Gastroesophageal sphincter (tissue), 3 donors: Measurements from ENCODE around the gene CACNA1C.

Experiments
- EP300 ChIP-seq: sonication (generic); formaldehyde crosslinking; IDR thresholded peaks from one replicate; pipeline ENCODE4 v1.6.1; 2017; ENCODE audit warnings: antibody characterized with exemption, mild to moderate bottlenecking
- POLR2A ChIP-seq, 2 donors: fragments of 450-650 bp; IDR thresholded peaks; one replicate each; pipeline ENCODE4 v1.6.1; 2017; ENCODE audit warnings: antibody characterized with exemption in 2 of 2, mild to moderate bottlenecking in 2 of 2, moderate library complexity in 1 of 2
- POLR2AphosphoS5 ChIP-seq: sonication (generic); formaldehyde crosslinking; IDR thresholded peaks from one replicate; pipeline ENCODE4 v1.6.1; 2017; ENCODE audit warnings: antibody characterized with exemption
- TF ChIP-seq, protein P1 (sequence below), 4 experiments: fragments of 200-600 bp in 2 of 4; fragments of 450-650 bp in 2 of 4; sonication (generic) in 1 of 4; IDR thresholded peaks; one replicate each; pipeline ENCODE4 v1.5.1; 2017 to 2019; ENCODE audit warnings: antibody characterized with exemption in 4 of 4, mild to moderate bottlenecking in 2 of 4, moderate library complexity in 2 of 4

DNA sequence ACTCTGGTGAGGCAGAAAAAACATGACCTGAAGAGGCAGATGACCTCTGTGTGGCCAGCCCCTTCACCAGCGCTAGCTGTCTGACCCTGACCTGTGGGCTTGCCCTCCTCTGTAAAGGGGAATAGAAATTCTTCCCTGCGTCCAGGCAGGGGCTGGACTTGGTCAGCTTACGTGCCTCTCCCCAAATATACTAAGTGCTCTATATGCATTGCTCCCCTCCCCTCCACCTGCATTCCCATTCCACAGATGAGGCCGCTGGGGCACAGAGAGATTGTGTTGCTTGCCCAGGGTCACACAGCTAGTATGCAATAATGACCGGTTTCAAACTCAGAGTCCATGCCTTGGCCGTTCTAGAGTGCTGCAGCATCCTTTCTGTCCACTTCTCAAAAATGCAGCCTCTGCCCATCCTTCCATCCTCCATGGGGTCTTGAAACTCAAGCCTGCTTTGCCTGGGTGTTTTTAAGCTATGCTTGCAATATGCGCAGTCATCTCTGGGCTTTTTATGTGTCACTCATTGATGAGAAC lies 303.9 kb downstream of the CACNA1C start:
- TF ChIP-seq, protein P1, sequence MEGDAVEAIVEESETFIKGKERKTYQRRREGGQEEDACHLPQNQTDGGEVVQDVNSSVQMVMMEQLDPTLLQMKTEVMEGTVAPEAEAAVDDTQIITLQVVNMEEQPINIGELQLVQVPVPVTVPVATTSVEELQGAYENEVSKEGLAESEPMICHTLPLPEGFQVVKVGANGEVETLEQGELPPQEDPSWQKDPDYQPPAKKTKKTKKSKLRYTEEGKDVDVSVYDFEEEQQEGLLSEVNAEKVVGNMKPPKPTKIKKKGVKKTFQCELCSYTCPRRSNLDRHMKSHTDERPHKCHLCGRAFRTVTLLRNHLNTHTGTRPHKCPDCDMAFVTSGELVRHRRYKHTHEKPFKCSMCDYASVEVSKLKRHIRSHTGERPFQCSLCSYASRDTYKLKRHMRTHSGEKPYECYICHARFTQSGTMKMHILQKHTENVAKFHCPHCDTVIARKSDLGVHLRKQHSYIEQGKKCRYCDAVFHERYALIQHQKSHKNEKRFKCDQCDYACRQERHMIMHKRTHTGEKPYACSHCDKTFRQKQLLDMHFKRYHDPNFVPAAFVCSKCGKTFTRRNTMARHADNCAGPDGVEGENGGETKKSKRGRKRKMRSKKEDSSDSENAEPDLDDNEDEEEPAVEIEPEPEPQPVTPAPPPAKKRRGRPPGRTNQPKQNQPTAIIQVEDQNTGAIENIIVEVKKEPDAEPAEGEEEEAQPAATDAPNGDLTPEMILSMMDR (IDR thresholded peaks at IDR 0.05) = no peak
- TF ChIP-seq POLR2A (IDR thresholded peaks at IDR 0.05) (no peak), POLR2AphosphoS5 (no peak), EP300 (no peak)
